A673 (cell line): ENCODE data around the gene SGO2.

Source experiments
- CTCF ChIP-seq: fragments of 300-800, 200-600 bp; sonication (generic); conservative IDR thresholded peaks from 2 replicates; pipeline ENCODE4 v1.5.1; 2017; ENCODE audit warnings: low read depth, mild to moderate bottlenecking, antibody characterized with exemption, low read length, moderate library complexity, mixed read lengths
- EZH2 ChIP-seq: fragments of 200-600 bp; sonication (generic); IDR thresholded peaks from 2 replicates; pipeline ENCODE4 v1.6.1; 2017; ENCODE audit warnings: borderline replicate concordance, low read depth, mild to moderate bottlenecking, mixed read lengths, antibody characterized with exemption, low read length; ENCODE audit not compliant: poor library complexity, severe bottlenecking

GRCh38 chr2:200523604-200524003 lies 2.4 kb upstream of the SGO2 start:
- no peak for TF ChIP-seq CTCF
- no peak for TF ChIP-seq EZH2
